ENCODE results near the gene FAM131C. TPM values are rescaled to one million over a fixed set of nuclear protein-coding genes. Genes with fewer than 3 reads are reported as not detected.
A peak's percentile ranks its signal among the peaks of the same experiment; 100 is the strongest.

FAM131C gene
- polyA plus RNA-seq, 1 donor = 1.1 TPM

- Histone ChIP-seq H3K9me3 (ENCODE audit: control insufficient read depth, low read depth, low read length) (no peaks in the 10 kb centered on the region), H3K27me3 (ENCODE audit: control insufficient read depth, insufficient read depth, low read length) (no peaks in the 10 kb centered on the region), H3K4me3 (ENCODE audit: low read length) (no peak overlapping the region), H3K36me3 (ENCODE audit: control insufficient read depth, insufficient read depth, low read length) (no peaks in the 10 kb centered on the region), H3K27ac (ENCODE audit: low read length) (no peak overlapping the region), H3K4me1 (ENCODE audit: control insufficient read depth, insufficient read depth, low read length) (no peaks in the 10 kb centered on the region)
- no peak for DNase-seq
- no CpG with 5 or more reads among the region's 9 CpGs for WGBS (ENCODE audit: insufficient coverage, low lambda C conversion rate)
These were observed 15.5 kb upstream of the FAM131C start for GRCh38 chr1:16088996-16089395.

GRCh38 chr1:16088351-16088911, 15.0 kb upstream of the FAM131C start:
- H3K4me1 ChIP-seq (ENCODE audit: control insufficient read depth, insufficient read depth, low read length) = peaks cover 3% of the 10 kb centered on the region
- DNase-seq = no peak
- no peak overlapping the region for H3K27ac ChIP-seq (ENCODE audit: low read length)
- no peak overlapping the region for H3K4me3 ChIP-seq (ENCODE audit: low read length)
- no peaks in the 10 kb centered on the region for H3K27me3 ChIP-seq (ENCODE audit: control insufficient read depth, insufficient read depth, low read length)
- H3K36me3 ChIP-seq (ENCODE audit: control insufficient read depth, insufficient read depth, low read length) = no peaks in the 10 kb centered on the region
- no peaks in the 10 kb centered on the region for H3K9me3 ChIP-seq (ENCODE audit: control insufficient read depth, low read depth, low read length)
- no CpG with 5 or more reads among the region's 17 CpGs for WGBS (ENCODE audit: insufficient coverage, low lambda C conversion rate)

GRCh38 chr1:16087733-16088132, 14.3 kb upstream of the FAM131C start:
- WGBS (ENCODE audit: insufficient coverage, low lambda C conversion rate) = no CpG with 5 or more reads among the region's 7 CpGs
- Histone ChIP-seq H3K27me3 (ENCODE audit: control insufficient read depth, insufficient read depth, low read length) (no peaks in the 10 kb centered on the region), H3K27ac (ENCODE audit: low read length) (no peak overlapping the region), H3K4me3 (ENCODE audit: low read length) (no peak overlapping the region), H3K4me1 (ENCODE audit: control insufficient read depth, insufficient read depth, low read length) (peaks cover 10% of the 10 kb centered on the region), H3K9me3 (ENCODE audit: control insufficient read depth, low read depth, low read length) (no peaks in the 10 kb centered on the region), H3K36me3 (ENCODE audit: control insufficient read depth, insufficient read depth, low read length) (no peaks in the 10 kb centered on the region)
- no peak for DNase-seq

GRCh38 chr1:16085522-16085921, 12.1 kb upstream of the FAM131C start:
- H3K9me3 ChIP-seq (ENCODE audit: control insufficient read depth, low read depth, low read length) = no peaks in the 10 kb centered on the region
- H3K4me1 ChIP-seq (ENCODE audit: control insufficient read depth, insufficient read depth, low read length) = peaks cover 12% of the 10 kb centered on the region
- no peaks in the 10 kb centered on the region for H3K27me3 ChIP-seq (ENCODE audit: control insufficient read depth, insufficient read depth, low read length)
- H3K27ac ChIP-seq (ENCODE audit: low read length) = no peak overlapping the region
- no peak for DNase-seq
- WGBS (ENCODE audit: insufficient coverage, low lambda C conversion rate) = no CpG with 5 or more reads among the region's 6 CpGs
- no peaks in the 10 kb centered on the region for H3K36me3 ChIP-seq (ENCODE audit: control insufficient read depth, insufficient read depth, low read length)
- no peak overlapping the region for H3K4me3 ChIP-seq (ENCODE audit: low read length)

- no CpG with 5 or more reads among the region's 5 CpGs for WGBS (ENCODE audit: insufficient coverage, low lambda C conversion rate)
- H3K27ac ChIP-seq (ENCODE audit: low read length) = no peak overlapping the region
- H3K9me3 ChIP-seq (ENCODE audit: control insufficient read depth, low read depth, low read length) = no peaks in the 10 kb centered on the region
- no peaks in the 10 kb centered on the region for H3K36me3 ChIP-seq (ENCODE audit: control insufficient read depth, insufficient read depth, low read length)
- H3K4me1 ChIP-seq (ENCODE audit: control insufficient read depth, insufficient read depth, low read length) = peaks cover 21% of the 10 kb centered on the region
- DNase-seq = peak in 1 of 2 donors; percentile 58
- H3K4me3 ChIP-seq (ENCODE audit: low read length) = no peak overlapping the region
- H3K27me3 ChIP-seq (ENCODE audit: control insufficient read depth, insufficient read depth, low read length) = no peaks in the 10 kb centered on the region
These were observed 10.0 kb upstream of the FAM131C start for GRCh38 chr1:16083486-16083885.

GRCh38 chr1:16082283-16083038, 9.0 kb upstream of the FAM131C start:
- Histone ChIP-seq H3K36me3 (ENCODE audit: control insufficient read depth, insufficient read depth, low read length) (no peaks in the 10 kb centered on the region), H3K4me3 (ENCODE audit: low read length) (no peak overlapping the region), H3K27ac (ENCODE audit: low read length) (no peak overlapping the region), H3K27me3 (ENCODE audit: control insufficient read depth, insufficient read depth, low read length) (no peaks in the 10 kb centered on the region), H3K4me1 (ENCODE audit: control insufficient read depth, insufficient read depth, low read length) (peaks cover 21% of the 10 kb centered on the region), H3K9me3 (ENCODE audit: control insufficient read depth, low read depth, low read length) (no peaks in the 10 kb centered on the region)
- DNase-seq = peak in 1 of 2 donors; percentile 45
- WGBS (ENCODE audit: insufficient coverage, low lambda C conversion rate) = no CpG with 5 or more reads among the region's 9 CpGs

GRCh38 chr1:16081636-16082035, 8.2 kb upstream of the FAM131C start:
- Histone ChIP-seq H3K4me1 (ENCODE audit: control insufficient read depth, insufficient read depth, low read length) (peaks cover 21% of the 10 kb centered on the region), H3K27me3 (ENCODE audit: control insufficient read depth, insufficient read depth, low read length) (no peaks in the 10 kb centered on the region), H3K36me3 (ENCODE audit: control insufficient read depth, insufficient read depth, low read length) (no peaks in the 10 kb centered on the region), H3K4me3 (ENCODE audit: low read length) (no peak overlapping the region), H3K9me3 (ENCODE audit: control insufficient read depth, low read depth, low read length) (no peaks in the 10 kb centered on the region), H3K27ac (ENCODE audit: low read length) (no peak overlapping the region)
- DNase-seq = no peak
- WGBS (ENCODE audit: insufficient coverage, low lambda C conversion rate) = no CpG with 5 or more reads among the region's 9 CpGs

- no peaks in the 10 kb centered on the region for H3K27me3 ChIP-seq (ENCODE audit: control insufficient read depth, insufficient read depth, low read length)
- no peak overlapping the region for H3K27ac ChIP-seq (ENCODE audit: low read length)
- H3K9me3 ChIP-seq (ENCODE audit: control insufficient read depth, low read depth, low read length) = no peaks in the 10 kb centered on the region
- no peak for DNase-seq
- H3K4me3 ChIP-seq (ENCODE audit: low read length) = no peak overlapping the region
- WGBS (ENCODE audit: insufficient coverage, low lambda C conversion rate) = no CpG with 5 or more reads among the region's 5 CpGs
- H3K36me3 ChIP-seq (ENCODE audit: control insufficient read depth, insufficient read depth, low read length) = no peaks in the 10 kb centered on the region
- H3K4me1 ChIP-seq (ENCODE audit: control insufficient read depth, insufficient read depth, low read length) = peaks cover 21% of the 10 kb centered on the region
These were observed 7.1 kb upstream of the FAM131C start for GRCh38 chr1:16080422-16081150.

GRCh38 chr1:16078925-16079656, 5.6 kb upstream of the FAM131C start:
- whole genome bisulfite sequencing (ENCODE audit: insufficient coverage, low lambda C conversion rate) = no CpG with 5 or more reads among the region's 10 CpGs
- DNase-seq = peak; percentile 63 to 74
- H3K9me3 ChIP-seq (ENCODE audit: control insufficient read depth, low read depth, low read length) = no peaks in the 10 kb centered on the region
- peaks cover 22% of the 10 kb centered on the region for H3K4me1 ChIP-seq (ENCODE audit: control insufficient read depth, insufficient read depth, low read length)
- H3K27me3 ChIP-seq (ENCODE audit: control insufficient read depth, insufficient read depth, low read length) = no peaks in the 10 kb centered on the region
- no peak overlapping the region for H3K27ac ChIP-seq (ENCODE audit: low read length)
- H3K4me3 ChIP-seq (ENCODE audit: low read length) = no peak overlapping the region
- no peaks in the 10 kb centered on the region for H3K36me3 ChIP-seq (ENCODE audit: control insufficient read depth, insufficient read depth, low read length)
